Measurements from ENCODE around the gene FXYD6. TPM values are rescaled to one million over a fixed set of nuclear protein-coding genes. Genes with fewer than 3 reads are reported as not detected.
"Not testable (repeated sequence)": the region's sequence is repeated elsewhere in the genome, so short reads cannot be mapped to it uniquely, and the experiment has no call there.

FXYD6 gene
- total RNA-seq, 2 experiments from 2014 or later: 0.24 TPM; not detected in 1

GRCh38 chr11:117818041-117818873 is 58.2 kb downstream of the FXYD6 start:
- peak overlapping the region; percentile 10 for H3K4me3 Mint-ChIP-seq
- peak; percentile 8 for ATAC-seq
- H3K4me1 Mint-ChIP-seq (ENCODE audit: low read depth): peaks cover 86% of the 10 kb centered on the region

GRCh38 chr11:117817368-117818040 is 59.0 kb downstream of the FXYD6 start:
- peak overlapping the region; percentile 95 for H3K27ac Mint-ChIP-seq
- ChIA-PET POLR2A (interaction anchor here (1.4 to 4.7 kb wide), 7 partner anchors 8 to 234 kb away, joined by 5 to 25 read pairs (median 6); no protein-coding TSS in a partner anchor), CTCF (interaction anchor here (0.7 to 12.4 kb wide), 33 partner anchors 11 to 586 kb away, joined by 3 to 436 read pairs (median 5); partner anchors contain the start of genes IL10RA, PCSK7, RNF214 and TMPRSS13)
- peak; percentile 92 for DNase-seq
- no peaks in the 10 kb centered on the region for H3K27me3 Mint-ChIP-seq (ENCODE audit: low read depth)
- peak; percentile 31 for ATAC-seq
- no peaks in the 10 kb centered on the region for H3K9me3 Mint-ChIP-seq (ENCODE audit: insufficient read depth)
- peak overlapping the region; percentile 47 for H3K4me3 Mint-ChIP-seq
- H3K4me1 Mint-ChIP-seq (ENCODE audit: low read depth): peaks cover 81% of the 10 kb centered on the region
- H3K36me3 Mint-ChIP-seq (ENCODE audit: low read depth): no peaks in the 10 kb centered on the region

More at GRCh38 chr11:117818041-117818873, 58.2 kb downstream of the FXYD6 start:
- Mint-ChIP-seq H3K27ac (peak overlapping the region; percentile 95), H3K27me3 (ENCODE audit: low read depth) (no peaks in the 10 kb centered on the region), H3K9me3 (ENCODE audit: insufficient read depth) (no peaks in the 10 kb centered on the region), H3K36me3 (ENCODE audit: low read depth) (no peaks in the 10 kb centered on the region)
- ChIA-PET POLR2A (interaction anchor here (1.0 to 4.7 kb wide), 7 partner anchors 9 to 392 kb away, joined by 3 to 25 read pairs (median 6); no protein-coding TSS in a partner anchor), CTCF (interaction anchor here (0.6 to 12.4 kb wide), 25 partner anchors 10 to 392 kb away, joined by 3 to 436 read pairs (median 5); partner anchors contain the start of genes IL10RA and TMPRSS13)
- peak; percentile 54 for DNase-seq

GRCh38 chr11:117816846-117817367 is 59.6 kb downstream of the FXYD6 start:
- ChIA-PET CTCF (interaction anchor here (0.7 to 12.4 kb wide), 33 partner anchors 11 to 585 kb away, joined by 3 to 436 read pairs (median 5); partner anchors contain the start of genes IL10RA, PCSK7, RNF214 and TMPRSS13), POLR2A (interaction anchor here (1.0 to 4.7 kb wide), 9 partner anchors 8 to 235 kb away, joined by 3 to 25 read pairs (median 6); no protein-coding TSS in a partner anchor)
- DNase-seq (no peak), ATAC-seq (no peak)
- Mint-ChIP-seq H3K27me3 (ENCODE audit: low read depth) (no peaks in the 10 kb centered on the region), H3K4me3 (peak overlapping the region; percentile 47), H3K36me3 (ENCODE audit: low read depth) (no peaks in the 10 kb centered on the region), H3K4me1 (ENCODE audit: low read depth) (peaks cover 75% of the 10 kb centered on the region), H3K9me3 (ENCODE audit: insufficient read depth) (no peaks in the 10 kb centered on the region), H3K27ac (peak overlapping the region; percentile 95)

- no peaks in the 10 kb centered on the region for H3K27me3 Mint-ChIP-seq (ENCODE audit: low read depth)
- DNase-seq: no peak
Observed at GRCh38 chr11:117816151-117816741, 60.2 kb downstream of the FXYD6 start.

GRCh38 chr11:117815262-117815803 is 61.1 kb downstream of the FXYD6 start:
- peak; percentile 74 for DNase-seq
- H3K4me1 Mint-ChIP-seq (ENCODE audit: low read depth): peaks cover 67% of the 10 kb centered on the region
- ChIA-PET POLR2A (interaction anchor here (0.6 to 4.7 kb wide), 15 partner anchors 8 to 389 kb away, joined by 3 to 25 read pairs (median 5); partner anchors contain the start of genes FXYD2 and IL10RA), CTCF (interaction anchor here (0.7 to 12.4 kb wide), 18 partner anchors 9 to 584 kb away, joined by 3 to 436 read pairs (median 20); partner anchors contain the start of genes FXYD2, IL10RA, PCSK7 and TMPRSS13)
- peak overlapping the region; percentile 95 for H3K27ac Mint-ChIP-seq
- ATAC-seq: peak; percentile 75
- H3K36me3 Mint-ChIP-seq (ENCODE audit: low read depth): no peaks in the 10 kb centered on the region
- no peaks in the 10 kb centered on the region for H3K9me3 Mint-ChIP-seq (ENCODE audit: insufficient read depth)
- H3K4me3 Mint-ChIP-seq: peak overlapping the region; percentile 68
- H3K27me3 Mint-ChIP-seq (ENCODE audit: low read depth): no peaks in the 10 kb centered on the region

More at GRCh38 chr11:117816151-117816741, 60.2 kb downstream of the FXYD6 start:
- CTCF ChIA-PET: interaction anchor here (0.7 to 12.4 kb wide), 22 partner anchors 8 to 585 kb away, joined by 3 to 436 read pairs (median 15); partner anchors contain the start of genes FXYD2, IL10RA, PCSK7 and RNF214
- peak overlapping the region; percentile 68 for H3K4me3 Mint-ChIP-seq
- no peaks in the 10 kb centered on the region for H3K36me3 Mint-ChIP-seq (ENCODE audit: low read depth)
- POLR2A ChIA-PET: interaction anchor here (1.0 to 4.7 kb wide), 15 partner anchors 8 to 390 kb away, joined by 3 to 25 read pairs (median 6); partner anchors contain the start of genes FXYD2 and IL10RA
- no peaks in the 10 kb centered on the region for H3K9me3 Mint-ChIP-seq (ENCODE audit: insufficient read depth)
- H3K27ac Mint-ChIP-seq: peak overlapping the region; percentile 95
- no peak for ATAC-seq
- H3K4me1 Mint-ChIP-seq (ENCODE audit: low read depth): peaks cover 68% of the 10 kb centered on the region

- CTCF ChIA-PET: interaction anchor here (0.7 to 12.4 kb wide), 15 partner anchors 9 to 583 kb away, joined by 3 to 436 read pairs (median 21); partner anchors contain the start of genes FXYD2, IL10RA, PCSK7 and TMPRSS13
- ATAC-seq (peak; percentile 66), DNase-seq (peak; percentile 92)
- POLR2A ChIA-PET: interaction anchor here (0.6 to 4.7 kb wide), 17 partner anchors 7 to 477 kb away, joined by 3 to 25 read pairs (median 5); partner anchors contain the start of genes FXYD2 and IL10RA
- Mint-ChIP-seq H3K27me3 (ENCODE audit: low read depth) (no peaks in the 10 kb centered on the region), H3K9me3 (ENCODE audit: insufficient read depth) (no peaks in the 10 kb centered on the region), H3K36me3 (ENCODE audit: low read depth) (no peaks in the 10 kb centered on the region), H3K4me3 (peak overlapping the region; percentile 68), H3K27ac (peak overlapping the region; percentile 95), H3K4me1 (ENCODE audit: low read depth) (peaks cover 66% of the 10 kb centered on the region)
Observed at GRCh38 chr11:117814766-117815261, 61.6 kb downstream of the FXYD6 start.

GRCh38 chr11:117814204-117814765 is 62.2 kb downstream of the FXYD6 start:
- no peak for DNase-seq
- H3K27me3 Mint-ChIP-seq (ENCODE audit: low read depth): no peaks in the 10 kb centered on the region
- ChIA-PET POLR2A (interaction anchor here (0.6 to 4.7 kb wide), 12 partner anchors 8 to 476 kb away, joined by 3 to 25 read pairs (median 6); partner anchors contain the start of genes FXYD2 and IL10RA), CTCF (interaction anchor here (1.1 to 12.4 kb wide), 9 partner anchors 10 to 389 kb away, joined by 3 to 436 read pairs (median 34); partner anchors contain the start of genes FXYD2 and IL10RA)
- ATAC-seq: no peak
- H3K4me1 Mint-ChIP-seq (ENCODE audit: low read depth): peaks cover 69% of the 10 kb centered on the region
- H3K27ac Mint-ChIP-seq: peak overlapping the region; percentile 95
- H3K9me3 Mint-ChIP-seq (ENCODE audit: insufficient read depth): no peaks in the 10 kb centered on the region
- H3K36me3 Mint-ChIP-seq (ENCODE audit: low read depth): no peaks in the 10 kb centered on the region
- no peak overlapping the region for H3K4me3 Mint-ChIP-seq

GRCh38 chr11:117810056-117810451 is 66.4 kb downstream of the FXYD6 start:
- ATAC-seq; H3K27me3 Mint-ChIP-seq (ENCODE audit: low read depth); POLR2A ChIA-PET; H3K9me3 Mint-ChIP-seq (ENCODE audit: insufficient read depth); DNase-seq; H3K36me3 Mint-ChIP-seq (ENCODE audit: low read depth); H3K4me3 Mint-ChIP-seq: not testable (repeated sequence)
- CTCF ChIA-PET: interaction anchor here (0.9 to 7.9 kb wide), 8 partner anchors 10 to 482 kb away, joined by 3 to 404 read pairs (median 40); partner anchors contain the start of genes CEP164 and FXYD2
- Mint-ChIP-seq H3K27ac (peak overlapping the region; percentile 10), H3K4me1 (ENCODE audit: low read depth) (peaks cover 45% of the 10 kb centered on the region)

- Mint-ChIP-seq H3K27me3 (ENCODE audit: low read depth) (no peaks in the 10 kb centered on the region), H3K9me3 (ENCODE audit: insufficient read depth) (no peaks in the 10 kb centered on the region), H3K4me1 (ENCODE audit: low read depth) (peaks cover 39% of the 10 kb centered on the region), H3K27ac (peak overlapping the region; percentile 10), H3K4me3 (no peak overlapping the region), H3K36me3 (ENCODE audit: low read depth) (no peaks in the 10 kb centered on the region)
- ATAC-seq: peak; percentile 88
- peak; percentile 71 for DNase-seq
- CTCF ChIA-PET: interaction anchor here (0.9 to 7.9 kb wide), 16 partner anchors 9 to 482 kb away, joined by 3 to 404 read pairs (median 11); partner anchors contain the start of genes CEP164 and FXYD2
- POLR2A ChIA-PET: interaction anchor here (0.6 to 1.4 kb wide), 3 partner anchors 8 to 21 kb away, joined by 3 to 6 read pairs (median 3); no protein-coding TSS in a partner anchor
Observed at GRCh38 chr11:117809236-117810055, 67.0 kb downstream of the FXYD6 start.
